Suprapubic skin (tissue), 4 donors: Measurements from ENCODE around the gene EPB41. TPM values are rescaled to one million over a fixed set of nuclear protein-coding genes. Genes with fewer than 3 reads are reported as not detected.
"Not testable (repeated sequence)": the region's sequence is repeated elsewhere in the genome, so short reads cannot be mapped to it uniquely, and the experiment has no call there.

ENCODE experiments used
- DNase-seq, 2 donors: peaks; one replicate each; pipeline ENCODE4 v3.0.0-alpha.2; 2019; ENCODE audit warnings: low spot score in 2 of 2
- H3K27ac ChIP-seq: fragments of 200-600 bp; sonication (generic); one replicate; pipeline ENCODE4 v1.5.1; 2019
- H3K27me3 ChIP-seq: fragments of 200-600 bp; sonication (generic); one replicate; pipeline ENCODE4 v1.5.1; 2019
- H3K36me3 ChIP-seq: fragments of 200-600 bp; sonication (generic); one replicate; pipeline ENCODE4 v1.5.1; 2019
- H3K4me1 ChIP-seq: fragments of 200-600 bp; sonication (generic); one replicate; pipeline ENCODE4 v1.5.1; 2019
- H3K4me3 ChIP-seq: fragments of 200-600 bp; sonication (generic); one replicate; pipeline ENCODE4 v1.5.1; 2019; ENCODE audit warnings: mild to moderate bottlenecking
- H3K9me3 ChIP-seq: fragments of 200-600 bp; sonication (generic); one replicate; pipeline ENCODE4 v1.5.1; 2019
- CTCF ChIP-seq, 2 donors: fragments of 200-600 bp in 1 of 2; fragments of 450-650 bp in 1 of 2; sonication (generic) in 1 of 2; IDR thresholded peaks; one replicate each; pipeline ENCODE4 v1.5.1; 2016 to 2019; ENCODE audit warnings: antibody characterized with exemption in 2 of 2, mild to moderate bottlenecking in 1 of 2, moderate library complexity in 1 of 2
- EP300 ChIP-seq: sonication (generic); formaldehyde crosslinking; IDR thresholded peaks from one replicate; pipeline ENCODE4 v1.6.1; 2017; ENCODE audit warnings: antibody characterized with exemption
- POLR2A ChIP-seq, 2 donors: fragments of 450-650 bp; IDR thresholded peaks; one replicate each; pipeline ENCODE4 v1.6.1; 2017; ENCODE audit warnings: antibody characterized with exemption in 2 of 2, mild to moderate bottlenecking in 2 of 2, moderate library complexity in 2 of 2
- POLR2AphosphoS5 ChIP-seq, 3 donors: sonication (generic); formaldehyde crosslinking; IDR thresholded peaks; one replicate each; pipeline ENCODE4 v1.6.1; 2017; ENCODE audit warnings: antibody characterized with exemption in 3 of 3
- WGBS: methylation state at CpG from one replicate; pipeline ENCODE4 v1.1.5; 2018; 5-methylcytosine and 5-hydroxymethylcytosine counted together
- total RNA-seq, 4 donors: library from RNA; depleted of rRNA; stranded (reverse); fragments of >200 nt; gene quantifications; one replicate each; pipeline ENCODE4 v1.1.0, GENCODE V29; 2016

The EPB41 gene
- total RNA-seq, 4 donors from 2014 or later: 45.7 to 79.5 (median 67.1) TPM

DNA sequence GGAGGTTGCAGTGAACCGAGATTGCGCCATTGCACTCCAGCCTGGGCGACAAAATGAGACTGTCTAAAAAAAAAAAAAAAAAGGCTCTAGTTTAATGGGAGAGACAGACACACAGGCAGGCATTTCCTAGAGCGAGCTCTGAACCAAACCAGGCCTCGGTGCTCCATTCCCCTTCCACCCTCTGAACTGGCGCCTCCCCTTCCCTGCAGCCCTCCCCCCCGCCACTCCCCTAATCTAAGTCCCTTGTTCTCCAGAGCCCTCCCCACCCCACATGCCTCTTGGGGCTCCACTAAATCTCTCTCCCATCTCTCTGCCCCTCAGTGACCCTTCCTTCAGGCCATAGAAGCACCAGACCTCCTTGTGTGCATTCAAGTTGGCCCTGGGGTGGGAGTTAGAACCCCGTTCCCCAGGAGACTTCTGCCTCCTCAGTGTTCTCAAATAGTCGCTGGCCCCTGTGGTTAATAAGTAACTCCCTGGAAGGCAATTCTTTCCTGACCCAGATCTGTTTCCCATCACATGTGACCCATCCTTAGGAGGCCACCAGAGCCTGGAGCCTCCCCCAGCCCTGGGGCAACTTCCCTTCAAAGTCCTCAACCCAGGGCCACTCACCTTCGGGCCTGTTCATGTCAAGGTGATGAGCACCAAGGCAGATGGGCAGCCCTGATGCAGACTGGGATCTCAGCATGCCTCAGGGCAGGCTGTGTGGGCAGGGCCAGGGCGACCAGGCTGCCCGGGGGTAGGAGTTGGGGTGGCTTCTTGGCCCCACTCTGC, 42.6 kb upstream of the EPB41 start:
- WGBS: 85% methylated on average over 12 of the region's 12 CpGs
- Histone ChIP-seq H3K27me3 (peaks cover 4% of the 10 kb centered on the region), H3K4me3 (no peak overlapping the region), H3K9me3 (no peaks in the 10 kb centered on the region), H3K4me1 (no peaks in the 10 kb centered on the region), H3K27ac (no peak overlapping the region), H3K36me3 (no peaks in the 10 kb centered on the region)
- no peak for TF ChIP-seq EP300
- TF ChIP-seq POLR2A (IDR thresholded peaks at IDR 0.05): no peak
- TF ChIP-seq POLR2AphosphoS5 (IDR thresholded peaks at IDR 0.05): no peak
- TF ChIP-seq CTCF (IDR thresholded peaks at IDR 0.05): no peak
- DNase-seq: no peak

DNA sequence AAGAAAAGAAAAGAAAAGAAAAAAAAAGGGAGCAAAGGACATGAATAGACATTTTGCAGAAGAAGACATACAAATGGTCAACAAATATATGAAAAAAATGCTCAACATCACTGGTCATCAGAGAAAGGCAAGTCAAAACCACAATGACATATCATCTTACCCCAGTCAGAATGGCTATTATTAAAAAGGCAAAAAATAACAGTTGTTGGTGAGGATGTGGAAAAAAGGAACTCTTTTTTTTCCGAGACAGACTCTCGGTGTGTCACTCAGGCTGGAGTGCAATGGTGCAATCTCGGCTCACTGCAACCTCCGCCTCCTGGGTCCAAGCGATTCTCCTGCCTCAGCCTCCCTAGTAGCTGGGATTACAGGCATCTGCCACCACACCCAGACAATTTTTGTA, 39.2 kb upstream of the EPB41 start:
- not testable (repeated sequence) for H3K27ac ChIP-seq, DNase-seq, H3K9me3 ChIP-seq, H3K36me3 ChIP-seq, H3K4me3 ChIP-seq, H3K4me1 ChIP-seq, H3K27me3 ChIP-seq
- WGBS: 63% methylated on average over 5 of the region's 5 CpGs

DNA sequence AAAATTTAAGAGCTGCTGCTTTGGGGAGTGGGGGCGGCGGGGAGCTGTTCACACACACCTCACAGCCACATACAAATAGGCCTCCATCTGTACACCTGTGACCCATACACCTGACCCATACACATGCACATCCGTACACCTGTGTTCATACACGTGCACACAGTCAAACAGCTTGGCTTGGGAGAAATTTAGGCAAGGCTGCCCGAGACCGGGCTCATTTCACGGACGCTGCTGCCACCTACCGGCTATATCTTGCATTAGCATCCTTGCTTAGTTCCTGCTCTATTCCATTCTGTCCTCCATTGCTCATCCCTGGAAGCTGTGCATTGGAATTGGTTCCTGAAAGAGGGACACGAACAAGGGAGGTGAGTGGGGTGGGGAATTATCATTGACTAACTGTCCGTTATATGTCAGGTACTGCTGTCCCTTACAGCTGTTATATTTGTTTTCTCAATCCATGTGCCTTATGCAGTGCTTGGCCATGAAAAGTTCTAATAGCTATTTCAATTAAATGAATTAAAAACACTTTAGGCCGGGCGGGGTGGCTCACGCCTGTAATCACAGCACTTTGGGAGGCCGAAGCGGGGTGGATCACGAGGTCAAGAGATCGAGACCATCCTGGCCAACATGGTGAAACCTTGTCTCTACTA, 37.1 kb upstream of the EPB41 start:
- no peak overlapping the region for H3K27ac ChIP-seq
- peaks cover 2% of the 10 kb centered on the region for H3K4me1 ChIP-seq
- no peak overlapping the region for H3K4me3 ChIP-seq
- WGBS: 28% methylated on average over 18 of the region's 18 CpGs
- TF ChIP-seq POLR2A (IDR thresholded peaks at IDR 0.05): no peak
- peak; percentile 85 to 88 for TF ChIP-seq CTCF (IDR thresholded peaks at IDR 0.05)
- peaks cover 4% of the 10 kb centered on the region for H3K27me3 ChIP-seq
- no peaks in the 10 kb centered on the region for H3K9me3 ChIP-seq
- no peaks in the 10 kb centered on the region for H3K36me3 ChIP-seq
- DNase-seq: peak in 1 of 2 donors; percentile 84

DNA sequence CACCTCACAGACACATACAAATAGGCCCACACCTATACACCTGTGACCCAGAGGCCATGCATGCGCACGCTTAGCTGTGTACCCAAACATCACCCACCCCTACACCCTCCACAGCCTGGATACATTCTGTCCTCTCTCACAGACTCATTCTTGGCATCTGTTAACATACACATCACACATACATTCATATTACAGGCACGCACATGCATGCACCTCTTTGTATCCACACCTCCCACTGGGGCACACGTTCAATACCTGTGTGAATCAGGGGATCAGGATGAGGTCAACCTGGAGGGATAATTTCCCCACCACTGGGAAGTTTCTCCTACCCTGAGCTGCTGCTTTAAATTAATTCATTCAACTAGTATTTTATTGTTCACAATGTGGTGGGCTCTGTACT, 35.6 kb upstream of the EPB41 start:
- no peaks in the 10 kb centered on the region for H3K9me3 ChIP-seq
- 70% methylated on average over 4 of the region's 4 CpGs for WGBS
- H3K27ac ChIP-seq: no peak overlapping the region
- no peaks in the 10 kb centered on the region for H3K36me3 ChIP-seq
- peaks cover 4% of the 10 kb centered on the region for H3K27me3 ChIP-seq
- H3K4me1 ChIP-seq: peaks cover 5% of the 10 kb centered on the region
- no peak overlapping the region for H3K4me3 ChIP-seq
- TF ChIP-seq POLR2A (IDR thresholded peaks at IDR 0.05) (no peak), POLR2AphosphoS5 (IDR thresholded peaks at IDR 0.05) (no peak), EP300 (no peak), CTCF (IDR thresholded peaks at IDR 0.05) (no peak)
- no peak for DNase-seq

- peaks cover 22% of the 10 kb centered on the region for H3K4me1 ChIP-seq
- no peaks in the 10 kb centered on the region for H3K36me3 ChIP-seq
- H3K4me3 ChIP-seq: no peak overlapping the region
- no peak overlapping the region for H3K27ac ChIP-seq
- TF ChIP-seq POLR2A (IDR thresholded peaks at IDR 0.05): no peak
- peak; percentile 82 to 93 for TF ChIP-seq CTCF (IDR thresholded peaks at IDR 0.05)
- TF ChIP-seq EP300: peak; percentile 17
- peak in 1 of 3 donors; percentile 22 for TF ChIP-seq POLR2AphosphoS5 (IDR thresholded peaks at IDR 0.05)
- 36% methylated on average over 12 of the region's 13 CpGs for WGBS
- no peaks in the 10 kb centered on the region for H3K9me3 ChIP-seq
- no peaks in the 10 kb centered on the region for H3K27me3 ChIP-seq
- peak; percentile 90 to 92 for DNase-seq
Observed at GRCh38 chr1:28882009-28882628, 32.2 kb upstream of the EPB41 start.
